A549 (cell line): ENCODE measurements around the gene ZNF892. TPM values are rescaled to one million over a fixed set of nuclear protein-coding genes. Genes with fewer than 3 reads are reported as not detected.

ENCODE experiments used
- ATAC-seq, 2 experiments: fragments of 200-7000 bp in 1 of 2; fragments of >200 bp in 1 of 2; cut with Nextera tagmentation in 1 of 2; cut with Tn5 transposase in 1 of 2; 3 replicates each; pipeline versions ENCODE4 v1.8.0 to v1.9.1; 2018 to 2020; ENCODE audit warnings: mild to moderate bottlenecking in 1 of 2, moderate library complexity in 1 of 2
- CTCF ChIA-PET: fragments of 300-600 bp; sonication (Branson Sonifier 250); formaldehyde crosslinking; extraction: SDS; loops from one replicate; lab custom pipeline; 2021; ENCODE audit warnings: antibody characterized with exemption, inconsistent platforms; lab: Yijun Ruan, JAX
- POLR2A ChIA-PET: fragments of 350-600 bp; formaldehyde crosslinking; extraction: SDS; loops from one replicate; lab custom pipeline; 2021; ENCODE audit warnings: antibody characterized with exemption, inconsistent platforms; lab: Yijun Ruan, JAX
- DNase-seq, 2 experiments: peaks; one replicate each; pipeline versions ENCODE4 v3.0.0 to v3.0.0-alpha.2; 2011 to 2016; ENCODE audit warnings: low read depth in 1 of 2, low spot score in 1 of 2
- FAIRE-seq: peaks from 2 replicates; lab custom pipeline; 2011; peaks lifted over from hg19 to GRCh38; lab: Jason Lieb, UNC
- H3K27ac ChIP-seq, 2 experiments: fragments of >200 bp; sonication (Bioruptor Twin); formaldehyde crosslinking; 3 replicates each; pipeline ENCODE4 v1.5.1; 2016 to 2017
- H3K4me1 ChIP-seq: fragments of >200 bp; sonication (Bioruptor Twin); formaldehyde crosslinking; 3 replicates; pipeline ENCODE4 v1.6.1; 2016
- H3K4me2 ChIP-seq: fragments of >200 bp; sonication (Bioruptor Twin); formaldehyde crosslinking; 3 replicates; pipeline ENCODE4 v1.6.1; 2016
- H3K4me3 ChIP-seq: fragments of >200 bp; sonication (Bioruptor Twin); formaldehyde crosslinking; 3 replicates; pipeline ENCODE4 v1.5.1; 2016
- H3K9me3 ChIP-seq: fragments of >200 bp; sonication (Bioruptor Twin); formaldehyde crosslinking; 3 replicates; pipeline ENCODE4 v1.6.1; 2016
- BHLHE40 ChIP-seq: IDR thresholded peaks from 2 replicates; pipeline ENCODE4 v1.6.1; 2012; ENCODE audit warnings: low read depth, low read length, inconsistent platforms
- EHMT2 ChIP-seq: fragments of 200-600 bp; sonication (generic); IDR thresholded peaks from 2 replicates; pipeline ENCODE4 v1.6.1; 2016; ENCODE audit warnings: antibody characterized with exemption, low read depth, mild to moderate bottlenecking, moderate library complexity
- FOSB ChIP-seq: fragments of 250-450 bp; sonication (Bioruptor Pico); IDR thresholded peaks from 2 replicates; pipeline ENCODE4 v1.5.0; 2020; ENCODE audit warnings: mild to moderate bottlenecking, moderate library complexity
- HES2 ChIP-seq: fragments of >200 bp; sonication (Bioruptor Twin); formaldehyde crosslinking; IDR thresholded peaks from 2 replicates; pipeline ENCODE4 v1.6.1; 2016
- HEYL ChIP-seq: fragments of 250-450 bp; sonication (Bioruptor Pico); IDR thresholded peaks from 2 replicates; pipeline ENCODE4 v1.8.0; 2021; ENCODE audit warnings: mild to moderate bottlenecking, moderate library complexity
- HMGXB4 ChIP-seq: fragments of 250-450 bp; sonication (Bioruptor Pico); IDR thresholded peaks from 2 replicates; pipeline ENCODE4 v1.5.0; 2021; ENCODE audit warnings: mild to moderate bottlenecking, moderate library complexity, borderline replicate concordance
- KDM1A ChIP-seq: fragments of 200-600 bp; sonication (generic); IDR thresholded peaks from 2 replicates; pipeline ENCODE4 v1.6.1; 2016; ENCODE audit warnings: low read depth, mild to moderate bottlenecking
- MAFK ChIP-seq: fragments of 450-650 bp; IDR thresholded peaks from 2 replicates; pipeline ENCODE4 v1.6.1; 2014; ENCODE audit not compliant: partially characterized antibody
- MAZ ChIP-seq: fragments of 150-350 bp; IDR thresholded peaks from 2 replicates; pipeline ENCODE4 v1.6.1; 2014; ENCODE audit warnings: antibody characterized with exemption, low read depth, low read length, borderline replicate concordance
- NR3C1 ChIP-seq: fragments of >200 bp; sonication (Bioruptor Twin); formaldehyde crosslinking; IDR thresholded peaks from 3 replicates; pipeline ENCODE4 v1.6.1; 2017
- POLR2A ChIP-seq: IDR thresholded peaks from 2 replicates; pipeline ENCODE4 v1.6.1; 2012; ENCODE audit warnings: mild to moderate bottlenecking, low read length
- RAD21 ChIP-seq, 2 experiments: fragments of >200 bp in 1 of 2; sonication (Bioruptor Twin) in 1 of 2; formaldehyde crosslinking in 1 of 2; IDR thresholded peaks in 1 of 2; conservative IDR thresholded peaks in 1 of 2; 2 replicates in 1 of 2; 3 replicates in 1 of 2; pipeline ENCODE4 v1.6.1; 2012 to 2018; ENCODE audit warnings: inconsistent platforms in 1 of 2
- SMC3 ChIP-seq: fragments of >200 bp; sonication (Bioruptor Twin); formaldehyde crosslinking; IDR thresholded peaks from 3 replicates; pipeline ENCODE4 v1.6.1; 2018; ENCODE audit warnings: inconsistent platforms
- SREBF2 ChIP-seq: fragments of 450-650 bp; IDR thresholded peaks from 2 replicates; pipeline ENCODE4 v1.6.1; 2014; ENCODE audit warnings: mild to moderate bottlenecking, moderate library complexity
- ZC3H11A ChIP-seq: fragments of 450-650 bp; IDR thresholded peaks from 2 replicates; pipeline ENCODE4 v1.6.1; 2014; ENCODE audit warnings: antibody characterized with exemption, mild to moderate bottlenecking
- ZNF302 ChIP-seq: fragments of 250-450 bp; sonication (Bioruptor Pico); IDR thresholded peaks from 2 replicates; pipeline ENCODE4 v1.9.0; 2021; ENCODE audit warnings: inconsistent platforms, mild to moderate bottlenecking, moderate library complexity
- WGBS: methylation state at CpG from one replicate; pipeline ENCODE4 v1.1.6; 2017; ENCODE audit errors: missing lambda C conversion rate; 5-methylcytosine and 5-hydroxymethylcytosine counted together
- polyA plus RNA-seq, 4 experiments: library from polyadenylated mRNA; depleted of rRNA in 3 of 4; stranded (reverse); fragments of >200 nt; fragmentation: RNase III in 1 of 4; extraction: RNeasy Plus Mini Kit Qiagen cat#74134 plus additional on column Dnase treatment in 1 of 4; gene quantifications; 2 replicates in 3 of 4; 3 replicates in 1 of 4; pipeline ENCODE4 v1.2.3, GENCODE V29; 2011 to 2017
- TF ChIP-seq, protein P1 (sequence below): fragments of 150-350 bp; IDR thresholded peaks from 2 replicates; pipeline ENCODE4 v1.6.1; 2014; ENCODE audit warnings: low read depth, mild to moderate bottlenecking, low read length

Gene ZNF892
- polyA plus RNA-seq, 2 of the 4 experiments (the other 2 are of a cell fraction), result 0.72 to 1.8 TPM

DNA sequence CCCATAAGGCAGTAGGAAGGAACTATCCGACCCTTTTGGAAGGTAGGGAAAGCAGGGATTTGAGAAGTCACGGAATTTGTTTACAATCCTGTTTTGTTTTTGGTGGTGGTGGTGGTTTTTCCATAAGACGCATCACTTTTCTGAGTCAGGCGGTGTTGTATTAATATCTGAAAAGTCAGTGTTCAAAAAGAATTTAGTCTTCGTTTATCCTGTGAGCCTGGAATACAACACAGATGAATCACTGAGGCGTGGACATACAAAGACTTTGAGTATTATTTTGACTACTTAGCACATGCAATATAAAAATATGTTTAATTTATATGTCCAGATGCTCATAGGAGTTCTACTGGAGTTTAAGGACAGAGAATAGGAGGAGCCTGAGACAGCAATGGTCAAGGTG is 785 bp downstream of the ZNF892 start:
- CTCF ChIA-PET, result no interaction called here
- no peak for FAIRE-seq

GRCh38 chr2:95215018-95215612 is 7.8 kb downstream of the ZNF892 start:
- 74% methylated on average over 6 of the region's 6 CpGs for WGBS
- ATAC-seq (no peak), DNase-seq (peak in 1 of 2 experiments; percentile 13), FAIRE-seq (no peak)
- Histone ChIP-seq H3K4me2 (no peak overlapping the region), H3K27ac (no peak overlapping the region), H3K9me3 (peaks cover 97% of the 10 kb centered on the region), H3K4me3 (no peak overlapping the region), H3K4me1 (no peaks in the 10 kb centered on the region)
- TF ChIP-seq MAFK, result no peak
- peak; percentile 38; the same call in 1 of the 2 replicates for TF ChIP-seq KDM1A
- TF ChIP-seq HES2, result peak; percentile 25; the same call in 1 of the 2 replicates
- POLR2A ChIA-PET, result no interaction called here
- CTCF ChIA-PET, result interaction anchor here (1.6 kb wide), 1 partner anchor 16 kb away, joined by 3 read pairs; no protein-coding TSS in a partner anchor

More for the DNA sequence above, 785 bp downstream of the ZNF892 start:
- peaks cover 76% of the 10 kb centered on the region for H3K9me3 ChIP-seq
- POLR2A ChIA-PET, result no interaction called here
- peak overlapping the region; percentile 46 for H3K4me3 ChIP-seq
- H3K4me2 ChIP-seq, result peak overlapping the region; percentile 88
- TF ChIP-seq SMC3, result no peak
- TF ChIP-seq ZC3H11A, result no peak
- TF ChIP-seq, all 56 proteins: peak for 0
- H3K4me1 ChIP-seq, result no peaks in the 10 kb centered on the region
- no peak for DNase-seq
- no peak for ATAC-seq
- 91% methylated on average over 6 of the region's 6 CpGs for WGBS
- peak overlapping the region in 1 of 2 experiments; percentile 84; a peak in 2 of 6 replicates for H3K27ac ChIP-seq

- no peak for TF ChIP-seq BHLHE40
- TF ChIP-seq, all 56 proteins: peak for 0
- H3K4me1 ChIP-seq, result no peaks in the 10 kb centered on the region
- no peak overlapping the region for H3K4me3 ChIP-seq
- ChIA-PET CTCF (interaction anchor here (0.6 kb wide), 1 partner anchor 148 kb away, joined by 3 read pairs; no protein-coding TSS in a partner anchor), POLR2A (no interaction called here)
- FAIRE-seq (no peak), ATAC-seq (no peak), DNase-seq (no peak)
- peaks cover 78% of the 10 kb centered on the region for H3K9me3 ChIP-seq
- 49% methylated on average over 3 of the region's 3 CpGs for WGBS
- H3K4me2 ChIP-seq, result no peak overlapping the region
- H3K27ac ChIP-seq, result no peak overlapping the region
Measured at GRCh38 chr2:95220449-95220848, 13.1 kb downstream of the ZNF892 start.

DNA sequence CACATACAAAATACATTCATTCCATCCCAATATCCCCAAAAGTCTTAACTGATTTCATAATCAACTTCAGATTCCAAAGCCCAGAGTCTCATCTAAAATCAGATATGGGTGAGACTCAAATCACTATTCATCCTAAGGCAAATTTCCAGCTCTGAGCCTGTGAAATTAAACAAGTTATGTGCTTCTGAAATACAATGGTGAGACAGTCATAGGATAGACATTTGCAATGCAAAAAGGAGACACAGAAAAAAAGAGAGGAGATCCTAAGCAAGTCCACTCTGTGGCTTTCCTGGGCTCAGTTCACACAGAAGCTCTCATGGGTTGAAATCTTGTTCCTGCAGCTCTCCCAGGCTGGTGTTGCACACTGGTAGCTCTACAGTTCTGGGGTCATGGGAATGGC is 18.3 kb downstream of the ZNF892 start:
- no peak for ATAC-seq

More for the DNA sequence above, 18.3 kb downstream of the ZNF892 start:
- TF ChIP-seq HMGXB4 (CRISPR knock-in tag) (no peak), POLR2A (no peak), MAFK (no peak), FOSB (no peak), EHMT2 (no peak), SMC3 (no peak), ZNF302 (CRISPR knock-in tag) (no peak), HEYL (CRISPR knock-in tag) (no peak), NR3C1 (no peak), MAZ (no peak), SREBF2 (no peak), RAD21 (conservative IDR thresholded peaks at IDR 0.05 in 1 of 2, IDR thresholded peaks at IDR 0.05 in 1 of 2) (no peak)
- TF ChIP-seq, protein P1, sequence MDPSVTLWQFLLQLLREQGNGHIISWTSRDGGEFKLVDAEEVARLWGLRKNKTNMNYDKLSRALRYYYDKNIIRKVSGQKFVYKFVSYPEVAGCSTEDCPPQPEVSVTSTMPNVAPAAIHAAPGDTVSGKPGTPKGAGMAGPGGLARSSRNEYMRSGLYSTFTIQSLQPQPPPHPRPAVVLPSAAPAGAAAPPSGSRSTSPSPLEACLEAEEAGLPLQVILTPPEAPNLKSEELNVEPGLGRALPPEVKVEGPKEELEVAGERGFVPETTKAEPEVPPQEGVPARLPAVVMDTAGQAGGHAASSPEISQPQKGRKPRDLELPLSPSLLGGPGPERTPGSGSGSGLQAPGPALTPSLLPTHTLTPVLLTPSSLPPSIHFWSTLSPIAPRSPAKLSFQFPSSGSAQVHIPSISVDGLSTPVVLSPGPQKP, result no peak
- no peak for FAIRE-seq
- no peak for DNase-seq
- Histone ChIP-seq H3K9me3 (peaks cover 66% of the 10 kb centered on the region), H3K4me1 (no peaks in the 10 kb centered on the region), H3K27ac (no peak overlapping the region), H3K4me3 (no peak overlapping the region), H3K4me2 (no peak overlapping the region)
- POLR2A ChIA-PET, result no interaction called here
- CTCF ChIA-PET, result no interaction called here
